ENCODE data around the gene RAD54L.

Gene RAD54L

DNA sequence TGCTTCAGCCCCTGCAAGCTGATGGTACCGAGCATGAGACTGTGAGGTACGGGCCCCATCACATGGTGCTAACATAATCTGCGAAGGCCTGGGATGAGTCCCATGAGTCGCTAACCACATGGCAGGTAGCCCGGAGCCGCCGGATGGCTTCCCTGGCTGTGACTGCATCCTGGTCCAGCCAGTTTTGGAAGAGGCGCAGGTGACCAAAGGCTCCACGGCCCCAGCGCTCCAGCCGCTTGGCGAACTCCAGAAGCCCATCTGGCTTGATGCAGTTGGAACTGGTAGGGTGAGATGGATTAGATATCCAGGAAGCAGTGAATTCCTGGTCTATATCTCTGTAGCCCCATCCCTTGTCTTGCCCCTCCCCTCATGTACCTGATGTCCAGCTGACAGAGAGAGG is 31.2 kb downstream of the RAD54L start:
- no peak for DNase-seq (ENCODE audit: low spot score)
- no peak overlapping the region for H3K4me3 ChIP-seq
- TF ChIP-seq, protein P1, sequence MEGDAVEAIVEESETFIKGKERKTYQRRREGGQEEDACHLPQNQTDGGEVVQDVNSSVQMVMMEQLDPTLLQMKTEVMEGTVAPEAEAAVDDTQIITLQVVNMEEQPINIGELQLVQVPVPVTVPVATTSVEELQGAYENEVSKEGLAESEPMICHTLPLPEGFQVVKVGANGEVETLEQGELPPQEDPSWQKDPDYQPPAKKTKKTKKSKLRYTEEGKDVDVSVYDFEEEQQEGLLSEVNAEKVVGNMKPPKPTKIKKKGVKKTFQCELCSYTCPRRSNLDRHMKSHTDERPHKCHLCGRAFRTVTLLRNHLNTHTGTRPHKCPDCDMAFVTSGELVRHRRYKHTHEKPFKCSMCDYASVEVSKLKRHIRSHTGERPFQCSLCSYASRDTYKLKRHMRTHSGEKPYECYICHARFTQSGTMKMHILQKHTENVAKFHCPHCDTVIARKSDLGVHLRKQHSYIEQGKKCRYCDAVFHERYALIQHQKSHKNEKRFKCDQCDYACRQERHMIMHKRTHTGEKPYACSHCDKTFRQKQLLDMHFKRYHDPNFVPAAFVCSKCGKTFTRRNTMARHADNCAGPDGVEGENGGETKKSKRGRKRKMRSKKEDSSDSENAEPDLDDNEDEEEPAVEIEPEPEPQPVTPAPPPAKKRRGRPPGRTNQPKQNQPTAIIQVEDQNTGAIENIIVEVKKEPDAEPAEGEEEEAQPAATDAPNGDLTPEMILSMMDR (IDR thresholded peaks at IDR 0.05) = no peak
- H3K27ac ChIP-seq = no peak overlapping the region

DNA sequence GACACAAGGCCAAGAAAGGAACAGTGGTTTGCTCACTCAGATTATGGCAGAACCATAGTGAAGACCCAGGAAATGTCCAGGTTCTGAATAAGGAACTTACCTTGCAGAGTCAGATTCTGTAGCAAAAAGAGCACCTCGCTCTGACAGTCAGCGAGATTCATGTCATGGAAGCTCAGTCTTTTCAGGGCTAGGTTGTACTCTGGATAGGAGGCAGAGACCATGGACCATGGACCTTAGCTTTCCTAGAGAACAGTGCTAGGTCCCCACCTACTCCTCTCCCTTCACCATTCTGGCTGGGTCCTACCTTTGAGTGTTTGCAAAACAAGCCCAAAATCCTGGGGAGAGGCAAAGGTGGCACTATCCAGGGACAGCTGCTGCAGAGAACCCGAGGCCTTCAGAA is 32.5 kb downstream of the RAD54L start:
- DNase-seq (ENCODE audit: low spot score) = no peak
- TF ChIP-seq, protein P1 (IDR thresholded peaks at IDR 0.05) = no peak
- Histone ChIP-seq H3K27ac (no peak overlapping the region), H3K4me3 (no peak overlapping the region)

DNA sequence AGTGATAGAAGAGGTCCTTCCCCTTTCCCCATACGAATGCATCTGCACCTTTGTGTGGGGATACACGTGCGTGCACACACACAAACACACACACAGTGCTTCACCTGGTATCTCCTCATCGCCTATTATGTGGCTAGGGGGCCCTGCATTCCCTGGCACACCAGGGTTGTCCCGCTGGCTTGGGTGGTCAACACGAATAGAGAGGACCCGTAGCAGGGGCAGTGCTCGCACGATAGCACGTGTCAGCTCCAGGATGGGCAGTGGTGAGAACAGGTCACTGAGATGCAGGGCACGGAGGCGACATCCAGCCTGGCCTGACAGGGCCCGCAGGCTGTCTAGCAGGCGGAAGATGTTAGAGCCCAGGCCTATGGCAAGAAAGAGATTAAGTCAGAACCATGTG is 33.5 kb downstream of the RAD54L start:
- no peak for DNase-seq (ENCODE audit: low spot score)
- Histone ChIP-seq H3K27ac (no peak overlapping the region), H3K4me3 (no peak overlapping the region)
- TF ChIP-seq, protein P1 (IDR thresholded peaks at IDR 0.05) = no peak

DNA sequence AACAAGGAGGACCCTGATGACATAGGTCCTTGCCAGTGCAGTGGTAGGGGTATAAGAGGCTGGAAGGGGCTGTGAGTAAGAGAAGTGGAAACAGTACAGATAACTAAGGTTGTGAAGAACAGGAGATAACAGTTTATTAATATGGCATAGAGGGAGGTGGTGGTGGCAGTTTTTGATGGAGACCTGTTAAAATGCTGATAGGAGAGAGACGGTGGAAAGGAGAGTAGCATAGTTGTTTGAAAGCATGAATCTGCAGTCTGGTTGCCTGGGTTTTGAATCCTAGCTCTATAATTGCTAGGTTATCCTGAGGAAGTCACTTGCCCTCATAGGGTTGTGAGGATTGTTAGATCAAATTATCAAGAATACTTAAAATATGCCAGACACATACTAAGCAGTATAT is 36.5 kb downstream of the RAD54L start:
- H3K4me3 ChIP-seq = no peak overlapping the region
- no peak for DNase-seq (ENCODE audit: low spot score)
- H3K27ac ChIP-seq = no peak overlapping the region
- TF ChIP-seq, protein P1 (IDR thresholded peaks at IDR 0.05) = no peak

DNA sequence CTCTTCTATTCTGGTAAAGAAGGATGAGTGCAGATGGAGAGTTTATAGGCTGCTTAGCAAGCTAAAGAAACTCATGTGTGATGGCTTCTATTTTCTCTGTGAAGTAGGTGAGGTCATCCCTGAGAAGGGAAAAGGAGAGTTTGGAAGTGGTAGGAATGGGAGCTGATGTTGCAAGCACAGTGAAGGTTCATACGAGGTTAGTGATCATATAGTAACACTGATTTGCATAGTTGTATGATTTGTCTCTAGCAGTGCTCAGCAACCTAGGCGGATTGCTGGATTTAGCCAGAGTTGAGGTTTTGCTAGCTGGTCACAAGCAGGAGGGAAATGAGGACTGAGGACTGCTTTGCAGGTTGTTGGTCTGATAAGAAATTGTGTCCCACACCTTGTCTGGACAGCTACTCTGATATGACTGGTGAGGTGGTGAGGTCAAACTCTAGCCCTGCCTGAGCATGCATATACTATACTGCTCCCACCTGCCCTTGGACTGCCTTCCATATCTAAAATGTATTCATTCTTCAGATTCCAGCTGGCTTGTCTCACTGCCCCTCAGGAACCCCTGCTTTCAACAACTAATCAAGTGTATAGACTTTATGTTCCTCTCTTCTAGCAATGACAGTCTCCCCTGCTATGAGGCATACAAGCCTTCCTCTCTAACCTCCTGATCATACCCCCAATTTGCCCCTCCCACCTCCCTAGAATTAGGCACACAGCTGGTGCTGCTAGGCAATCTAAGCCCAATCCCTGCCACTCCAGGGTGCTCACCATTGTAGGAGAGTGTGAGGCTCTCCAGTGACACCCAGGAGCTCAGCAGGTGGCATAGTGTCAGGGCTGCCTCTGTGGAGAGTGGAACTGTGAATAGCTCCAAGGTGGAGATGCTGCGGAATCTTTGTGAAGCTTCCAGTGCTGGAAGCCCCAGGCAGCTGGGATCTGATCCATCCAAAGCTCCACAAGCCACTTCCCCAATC is 37.3 kb downstream of the RAD54L start:
- Histone ChIP-seq H3K4me3 (no peak overlapping the region), H3K27ac (no peak overlapping the region)
- no peak for DNase-seq (ENCODE audit: low spot score)
- TF ChIP-seq, protein P1 (IDR thresholded peaks at IDR 0.05) = no peak

DNA sequence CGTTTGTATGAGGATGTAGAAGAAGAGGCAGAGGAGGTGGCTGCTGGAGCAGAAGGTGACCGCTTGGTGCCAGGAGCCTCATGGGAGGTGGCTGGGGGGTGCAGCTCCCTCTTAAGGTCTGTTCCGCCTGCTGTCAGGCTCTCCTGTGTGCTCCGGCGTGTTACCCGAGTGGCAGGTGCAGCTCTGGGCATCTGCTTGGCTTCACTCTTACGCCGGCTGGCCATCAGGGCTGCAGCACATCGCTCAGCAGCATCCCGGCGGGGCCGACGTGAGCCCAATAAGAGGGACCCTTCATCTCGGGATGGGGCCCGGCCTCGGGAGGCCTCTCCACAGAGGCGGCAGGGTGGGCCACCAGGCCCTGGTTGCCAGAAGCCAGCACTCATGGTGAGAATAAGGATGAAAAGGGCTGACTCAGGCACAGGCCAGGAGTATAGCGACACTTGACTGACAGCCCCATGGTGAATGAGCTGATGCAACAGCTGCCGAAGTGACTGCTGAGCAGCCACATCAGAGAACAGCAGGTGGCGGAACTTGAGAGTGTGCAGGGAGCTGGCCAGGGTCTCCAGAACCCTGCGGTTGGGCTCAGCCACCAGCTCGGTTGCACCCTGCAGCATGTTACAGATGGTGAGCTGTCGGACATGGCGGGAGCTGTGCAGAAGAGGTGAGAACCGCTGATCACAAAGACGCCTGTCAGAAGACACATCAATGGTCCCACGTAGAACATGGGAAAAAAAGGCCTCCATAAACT is 38.3 kb downstream of the RAD54L start:
- no peak for DNase-seq (ENCODE audit: low spot score)
- TF ChIP-seq, protein P1 (IDR thresholded peaks at IDR 0.05) = no peak
- Histone ChIP-seq H3K4me3 (no peak overlapping the region), H3K27ac (no peak overlapping the region)

All from coronary artery (tissue), 2 donors.